Measurements from ENCODE around the gene SEC62.

GRCh38 chr3:169929830-169930519 is 36.6 kb upstream of the SEC62 start:
- TF ChIP-seq CTCF (conservative IDR thresholded peaks at IDR 0.05; ENCODE audit: low read length) = peak; percentile 81
- no peak for TF ChIP-seq EZH2phosphoT487 (IDR thresholded peaks at IDR 0.05; ENCODE audit: borderline replicate concordance, low read depth, low read length)

Data from OCI-LY7 (cell line).